Measurements from ENCODE around the gene KCNJ15.

KCNJ15 gene

GRCh38 chr21:38260426-38260825 lies 3.6 kb downstream of the KCNJ15 start:
- Histone ChIP-seq H3K36me3 (ENCODE audit: insufficient read depth) (no peaks in the 10 kb centered on the region), H3K9ac (no peak overlapping the region), H3K27me3 (ENCODE audit: insufficient read depth, low read depth) (no peaks in the 10 kb centered on the region), H3K4me1 (ENCODE audit: low read depth, poor library complexity, severe bottlenecking) (no peaks in the 10 kb centered on the region), H3K4me2 (no peak overlapping the region), H3K79me2 (ENCODE audit: insufficient read depth, low read depth) (no peaks in the 10 kb centered on the region), H3K4me3 (IDR thresholded peaks at IDR 0.05; ENCODE audit: insufficient read depth, low read depth, low read length) (no peak overlapping the region), H2AFZ (ENCODE audit: low read depth) (no peak overlapping the region), H4K20me1 (ENCODE audit: insufficient read depth) (no peaks in the 10 kb centered on the region), H3K27ac (no peak overlapping the region)
- no peak for TF ChIP-seq CTCF (conservative IDR thresholded peaks at IDR 0.05; ENCODE audit: low read depth, low read length)

GRCh38 chr21:38261851-38262250 lies 5.1 kb downstream of the KCNJ15 start:
- H2AFZ ChIP-seq (ENCODE audit: low read depth), result no peak overlapping the region
- no peak overlapping the region for H3K4me2 ChIP-seq
- H3K79me2 ChIP-seq (ENCODE audit: insufficient read depth, low read depth), result no peaks in the 10 kb centered on the region
- no peak overlapping the region for H3K4me3 ChIP-seq (IDR thresholded peaks at IDR 0.05; ENCODE audit: insufficient read depth, low read depth, low read length)
- no peaks in the 10 kb centered on the region for H4K20me1 ChIP-seq (ENCODE audit: insufficient read depth)
- no peak overlapping the region for H3K27ac ChIP-seq
- no peaks in the 10 kb centered on the region for H3K36me3 ChIP-seq (ENCODE audit: insufficient read depth)
- no peaks in the 10 kb centered on the region for H3K27me3 ChIP-seq (ENCODE audit: insufficient read depth, low read depth)
- no peak overlapping the region for H3K9ac ChIP-seq
- H3K4me1 ChIP-seq (ENCODE audit: low read depth, poor library complexity, severe bottlenecking), result peaks cover under 1% of the 10 kb centered on the region
- no peak for TF ChIP-seq CTCF (conservative IDR thresholded peaks at IDR 0.05; ENCODE audit: low read depth, low read length)

- H4K20me1 ChIP-seq (ENCODE audit: insufficient read depth), result no peaks in the 10 kb centered on the region
- H3K9ac ChIP-seq, result no peak overlapping the region
- no peaks in the 10 kb centered on the region for H3K36me3 ChIP-seq (ENCODE audit: insufficient read depth)
- no peak overlapping the region for H3K4me3 ChIP-seq (IDR thresholded peaks at IDR 0.05; ENCODE audit: insufficient read depth, low read depth, low read length)
- no peak overlapping the region for H3K27ac ChIP-seq
- no peak overlapping the region for H2AFZ ChIP-seq (ENCODE audit: low read depth)
- TF ChIP-seq CTCF (conservative IDR thresholded peaks at IDR 0.05; ENCODE audit: low read depth, low read length), result no peak
- no peaks in the 10 kb centered on the region for H3K27me3 ChIP-seq (ENCODE audit: insufficient read depth, low read depth)
- H3K4me1 ChIP-seq (ENCODE audit: low read depth, poor library complexity, severe bottlenecking), result peaks cover 17% of the 10 kb centered on the region
- H3K4me2 ChIP-seq, result no peak overlapping the region
- no peaks in the 10 kb centered on the region for H3K79me2 ChIP-seq (ENCODE audit: insufficient read depth, low read depth)
These were observed 6.7 kb downstream of the KCNJ15 start for GRCh38 chr21:38263493-38263892.

- Histone ChIP-seq H2AFZ (ENCODE audit: low read depth) (no peak overlapping the region), H3K79me2 (ENCODE audit: insufficient read depth, low read depth) (no peaks in the 10 kb centered on the region), H3K4me3 (IDR thresholded peaks at IDR 0.05; ENCODE audit: insufficient read depth, low read depth, low read length) (no peak overlapping the region), H3K4me1 (ENCODE audit: low read depth, poor library complexity, severe bottlenecking) (peaks cover 26% of the 10 kb centered on the region), H3K9ac (no peak overlapping the region), H3K4me2 (no peak overlapping the region), H4K20me1 (ENCODE audit: insufficient read depth) (no peaks in the 10 kb centered on the region), H3K27ac (no peak overlapping the region), H3K27me3 (ENCODE audit: insufficient read depth, low read depth) (no peaks in the 10 kb centered on the region), H3K36me3 (ENCODE audit: insufficient read depth) (no peaks in the 10 kb centered on the region)
- no peak for TF ChIP-seq CTCF (conservative IDR thresholded peaks at IDR 0.05; ENCODE audit: low read depth, low read length)
These were observed 7.8 kb downstream of the KCNJ15 start for GRCh38 chr21:38264571-38264970.

Measured in KMS-11 (cell line).